ENCODE measurements around the gene ZFYVE1. TPM values are rescaled to one million over a fixed set of nuclear protein-coding genes. Genes with fewer than 3 reads are reported as not detected.

The ZFYVE1 gene
- total and polyA plus RNA-seq, 2 experiments from 2014 or later, result 3.2 to 12.5 TPM

DNA sequence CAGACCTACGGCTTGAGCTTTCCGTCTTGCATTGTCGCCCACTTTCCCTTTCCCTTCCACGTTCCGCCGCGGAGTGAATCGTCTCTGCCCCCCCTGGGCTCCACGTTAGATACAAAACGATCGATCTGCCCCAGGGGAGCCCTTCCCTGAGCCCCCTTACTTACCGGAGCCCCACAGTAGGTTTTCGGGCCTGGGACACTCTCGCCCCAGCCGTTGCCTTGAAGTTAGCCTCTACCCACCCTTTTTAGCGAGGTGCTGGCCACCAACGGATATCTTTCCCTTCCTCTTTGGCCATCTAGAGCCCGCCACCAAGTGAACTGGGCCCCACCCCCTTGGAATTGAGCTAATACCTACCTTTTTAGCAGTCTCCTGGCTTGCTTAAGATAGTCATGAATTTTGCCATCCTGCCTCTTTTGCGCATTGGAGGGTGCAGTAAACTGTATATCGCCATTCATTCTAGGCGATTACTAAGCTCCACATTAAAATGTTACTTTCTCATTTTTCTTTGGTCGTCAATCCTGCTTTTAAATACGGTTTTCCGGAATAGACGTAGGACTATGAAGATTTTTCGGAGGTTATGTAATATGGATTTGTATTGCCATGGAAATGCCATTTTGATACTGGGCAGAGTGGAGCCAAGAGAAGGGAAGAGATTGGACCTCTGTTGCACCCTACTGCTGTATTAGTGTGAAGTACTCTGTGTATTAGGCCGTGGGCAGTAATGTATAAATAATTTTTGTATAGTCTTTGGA lies 32.2 kb upstream of the ZFYVE1 start:
- ATAC-seq, result peak; percentile 31
- peak; percentile 62 for DNase-seq (ENCODE audit: low spot score)
- H3K9me3 Mint-ChIP-seq, result no peaks in the 10 kb centered on the region
- Histone ChIP-seq H3K4me3 (peak overlapping the region; percentile 95), H3K36me3 (ENCODE audit: insufficient read depth) (no peaks in the 10 kb centered on the region), H3K27ac (ENCODE audit: low read depth) (peak overlapping the region; percentile 92), H3K4me2 (peak overlapping the region; percentile 93), H3K9me2 (ENCODE audit: insufficient read depth) (no peaks in the 10 kb centered on the region), H3K27me3 (ENCODE audit: insufficient read depth) (no peaks in the 10 kb centered on the region), H4K20me1 (replicated peaks; ENCODE audit: insufficient read depth) (peaks cover 45% of the 10 kb centered on the region), H3K4me1 (ENCODE audit: insufficient read depth) (peaks cover 27% of the 10 kb centered on the region; the same call in 1 of the 2 replicates), H2AFZ (no peak overlapping the region), H3F3A (replicated peaks; ENCODE audit: low read depth) (peaks cover 15% of the 10 kb centered on the region; the same call in 1 of the 2 replicates), H3K79me2 (replicated peaks; ENCODE audit: insufficient read depth) (peaks cover 55% of the 10 kb centered on the region)
- H3K36me3 Mint-ChIP-seq (ENCODE audit: low read depth), result peaks cover 36% of the 10 kb centered on the region
- no peak overlapping the region for H3K4me3 Mint-ChIP-seq
- no peak overlapping the region for H3K27ac Mint-ChIP-seq
- H3K4me1 Mint-ChIP-seq, result peaks cover 42% of the 10 kb centered on the region
- H3K27me3 Mint-ChIP-seq (ENCODE audit: insufficient read depth, low read depth, poor library complexity), result peaks cover 18% of the 10 kb centered on the region
- TF ChIP-seq POLR2AphosphoS5 (IDR thresholded peaks at IDR 0.05; ENCODE audit: low read depth) (no peak), CREB1 (CRISPR knock-in tag; IDR thresholded peaks at IDR 0.05; ENCODE audit: low read depth) (no peak), JUNB (IDR thresholded peaks at IDR 0.05; ENCODE audit: unreplicated experiment) (no peak), CTCF (conservative IDR thresholded peaks at IDR 0.05; ENCODE audit: low read depth in 2 of 2) (no peak), EZH2 (IDR thresholded peaks at IDR 0.05; ENCODE audit: low read depth, unreplicated experiment) (no peak), NANOG (IDR thresholded peaks at IDR 0.05; ENCODE audit: borderline replicate concordance) (no peak), ZNF114 (CRISPR knock-in tag; IDR thresholded peaks at IDR 0.05) (no peak), ZNF462 (CRISPR knock-in tag; IDR thresholded peaks at IDR 0.05) (no peak), STAT1 (IDR thresholded peaks at IDR 0.05; ENCODE audit: unreplicated experiment) (no peak), ZNF331 (CRISPR knock-in tag; IDR thresholded peaks at IDR 0.05; ENCODE audit: low read depth) (no peak), EZH2phosphoT487 (IDR thresholded peaks at IDR 0.05; ENCODE audit: unreplicated experiment) (no peak)
- TF ChIP-seq, protein P1, sequence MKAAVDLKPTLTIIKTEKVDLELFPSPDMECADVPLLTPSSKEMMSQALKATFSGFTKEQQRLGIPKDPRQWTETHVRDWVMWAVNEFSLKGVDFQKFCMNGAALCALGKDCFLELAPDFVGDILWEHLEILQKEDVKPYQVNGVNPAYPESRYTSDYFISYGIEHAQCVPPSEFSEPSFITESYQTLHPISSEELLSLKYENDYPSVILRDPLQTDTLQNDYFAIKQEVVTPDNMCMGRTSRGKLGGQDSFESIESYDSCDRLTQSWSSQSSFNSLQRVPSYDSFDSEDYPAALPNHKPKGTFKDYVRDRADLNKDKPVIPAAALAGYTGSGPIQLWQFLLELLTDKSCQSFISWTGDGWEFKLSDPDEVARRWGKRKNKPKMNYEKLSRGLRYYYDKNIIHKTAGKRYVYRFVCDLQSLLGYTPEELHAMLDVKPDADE (IDR thresholded peaks at IDR 0.05), result no peak
- TF ChIP-seq, protein P2, sequence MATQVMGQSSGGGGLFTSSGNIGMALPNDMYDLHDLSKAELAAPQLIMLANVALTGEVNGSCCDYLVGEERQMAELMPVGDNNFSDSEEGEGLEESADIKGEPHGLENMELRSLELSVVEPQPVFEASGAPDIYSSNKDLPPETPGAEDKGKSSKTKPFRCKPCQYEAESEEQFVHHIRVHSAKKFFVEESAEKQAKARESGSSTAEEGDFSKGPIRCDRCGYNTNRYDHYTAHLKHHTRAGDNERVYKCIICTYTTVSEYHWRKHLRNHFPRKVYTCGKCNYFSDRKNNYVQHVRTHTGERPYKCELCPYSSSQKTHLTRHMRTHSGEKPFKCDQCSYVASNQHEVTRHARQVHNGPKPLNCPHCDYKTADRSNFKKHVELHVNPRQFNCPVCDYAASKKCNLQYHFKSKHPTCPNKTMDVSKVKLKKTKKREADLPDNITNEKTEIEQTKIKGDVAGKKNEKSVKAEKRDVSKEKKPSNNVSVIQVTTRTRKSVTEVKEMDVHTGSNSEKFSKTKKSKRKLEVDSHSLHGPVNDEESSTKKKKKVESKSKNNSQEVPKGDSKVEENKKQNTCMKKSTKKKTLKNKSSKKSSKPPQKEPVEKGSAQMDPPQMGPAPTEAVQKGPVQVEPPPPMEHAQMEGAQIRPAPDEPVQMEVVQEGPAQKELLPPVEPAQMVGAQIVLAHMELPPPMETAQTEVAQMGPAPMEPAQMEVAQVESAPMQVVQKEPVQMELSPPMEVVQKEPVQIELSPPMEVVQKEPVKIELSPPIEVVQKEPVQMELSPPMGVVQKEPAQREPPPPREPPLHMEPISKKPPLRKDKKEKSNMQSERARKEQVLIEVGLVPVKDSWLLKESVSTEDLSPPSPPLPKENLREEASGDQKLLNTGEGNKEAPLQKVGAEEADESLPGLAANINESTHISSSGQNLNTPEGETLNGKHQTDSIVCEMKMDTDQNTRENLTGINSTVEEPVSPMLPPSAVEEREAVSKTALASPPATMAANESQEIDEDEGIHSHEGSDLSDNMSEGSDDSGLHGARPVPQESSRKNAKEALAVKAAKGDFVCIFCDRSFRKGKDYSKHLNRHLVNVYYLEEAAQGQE (IDR thresholded peaks at IDR 0.05; ENCODE audit: unreplicated experiment), result no peak

Data from GM23338 (cell line).